NCI-H1930 (cell line): Measurements from ENCODE around the gene ACYP2.
"Not testable (repeated sequence)": the region's sequence is repeated elsewhere in the genome, so short reads cannot be mapped to it uniquely, and the experiment has no call there.

ENCODE experiments used
- DNase-seq, 2 experiments: peaks; one replicate each; lab custom pipeline; 2025; lab: John Stamatoyannopoulos, UW

Gene ACYP2

GRCh38 chr2:54099370-54099769, 16.0 kb upstream of the ACYP2 start:
- DNase-seq, result no peak

- DNase-seq, result no peak
Observed at GRCh38 chr2:54099829-54100585, 15.4 kb upstream of the ACYP2 start.

GRCh38 chr2:54100772-54101171, 14.6 kb upstream of the ACYP2 start:
- DNase-seq, result no peak

- no peak for DNase-seq
Observed at GRCh38 chr2:54103454-54104314, 11.7 kb upstream of the ACYP2 start.

- peak; percentile 5 to 15 for DNase-seq
Observed at GRCh38 chr2:54106631-54107454, 8.6 kb upstream of the ACYP2 start.

GRCh38 chr2:54107455-54107764, 8.0 kb upstream of the ACYP2 start:
- DNase-seq, result no peak

- DNase-seq, result no peak
Observed at GRCh38 chr2:54107903-54108615, 7.4 kb upstream of the ACYP2 start.

- DNase-seq, result no peak
Observed at GRCh38 chr2:54109848-54110247, 5.6 kb upstream of the ACYP2 start.

- not testable (repeated sequence) for DNase-seq
Observed at GRCh38 chr2:54114479-54114878, 936 bp upstream of the ACYP2 start.

- DNase-seq, result no peak
Observed at GRCh38 chr2:54114936-54115283, 505 bp upstream of the ACYP2 start.

- not testable (repeated sequence) for DNase-seq
Observed at GRCh38 chr2:54116598-54116997, 1.2 kb downstream of the ACYP2 start.

GRCh38 chr2:54120950-54121349, 5.5 kb downstream of the ACYP2 start:
- no peak for DNase-seq

- DNase-seq, result no peak
Observed at GRCh38 chr2:54122171-54122935, 6.9 kb downstream of the ACYP2 start.

- DNase-seq, result no peak
Observed at GRCh38 chr2:54122939-54123338, 7.5 kb downstream of the ACYP2 start.

- not testable (repeated sequence) for DNase-seq
Observed at GRCh38 chr2:54127174-54127573, 11.8 kb downstream of the ACYP2 start.

GRCh38 chr2:54133056-54133455, 17.6 kb downstream of the ACYP2 start:
- no peak for DNase-seq

- no peak for DNase-seq
Observed at GRCh38 chr2:54139210-54139609, 23.8 kb downstream of the ACYP2 start.

- DNase-seq, result no peak
Observed at GRCh38 chr2:54143780-54144179, 28.4 kb downstream of the ACYP2 start.

- no peak for DNase-seq
Observed at GRCh38 chr2:54148391-54148790, 33.0 kb downstream of the ACYP2 start.

GRCh38 chr2:54149638-54150441, 34.4 kb downstream of the ACYP2 start:
- no peak for DNase-seq
